NT2/D1 (cell line): Measurements from ENCODE around the gene CPNE1.

Experiments
- SUZ12 ChIP-seq: IDR thresholded peaks from 2 replicates; pipeline ENCODE4 v1.6.1; 2011; ENCODE audit not compliant: insufficient read length, insufficient read depth; ENCODE audit errors: extremely low read depth
- YY1 ChIP-seq: IDR thresholded peaks from 2 replicates; pipeline ENCODE4 v1.6.1; 2011; ENCODE audit not compliant: insufficient read length, insufficient read depth

- TF ChIP-seq YY1 (no peak), SUZ12 (no peak)
Observed at GRCh38 chr20:35604449-35604747, 60.3 kb downstream of the CPNE1 start.
